RWPE1 (cell line): ENCODE measurements around the gene LFNG.
A peak's percentile ranks its signal among the peaks of the same experiment; 100 is the strongest.

Source experiments
- CTCF ChIA-PET: fragments of 350-600 bp; sonication (Branson Sonifier 250); formaldehyde crosslinking; extraction: SDS; loops from one replicate; lab custom pipeline; 2021; lab: Yijun Ruan, JAX
- POLR2A ChIA-PET: fragments of 400-600 bp; formaldehyde crosslinking; extraction: SDS; loops from one replicate; lab custom pipeline; 2020; ENCODE audit warnings: antibody characterized with exemption; ENCODE audit not compliant: low non-redundant PET; lab: Yijun Ruan, JAX
- DNase-seq: peaks from one replicate; pipeline ENCODE4 v3.0.0; 2012; ENCODE audit warnings: low spot score
- H3K27ac ChIP-seq: fragments of 450-650 bp; 2 replicates; pipeline ENCODE4 v1.5.1; 2017
- TF ChIP-seq, protein P1 (sequence below): fragments of 450-650 bp; conservative IDR thresholded peaks from 2 replicates; pipeline ENCODE4 v1.5.1; 2017; ENCODE audit warnings: low read depth, mild to moderate bottlenecking

Gene LFNG

DNA sequence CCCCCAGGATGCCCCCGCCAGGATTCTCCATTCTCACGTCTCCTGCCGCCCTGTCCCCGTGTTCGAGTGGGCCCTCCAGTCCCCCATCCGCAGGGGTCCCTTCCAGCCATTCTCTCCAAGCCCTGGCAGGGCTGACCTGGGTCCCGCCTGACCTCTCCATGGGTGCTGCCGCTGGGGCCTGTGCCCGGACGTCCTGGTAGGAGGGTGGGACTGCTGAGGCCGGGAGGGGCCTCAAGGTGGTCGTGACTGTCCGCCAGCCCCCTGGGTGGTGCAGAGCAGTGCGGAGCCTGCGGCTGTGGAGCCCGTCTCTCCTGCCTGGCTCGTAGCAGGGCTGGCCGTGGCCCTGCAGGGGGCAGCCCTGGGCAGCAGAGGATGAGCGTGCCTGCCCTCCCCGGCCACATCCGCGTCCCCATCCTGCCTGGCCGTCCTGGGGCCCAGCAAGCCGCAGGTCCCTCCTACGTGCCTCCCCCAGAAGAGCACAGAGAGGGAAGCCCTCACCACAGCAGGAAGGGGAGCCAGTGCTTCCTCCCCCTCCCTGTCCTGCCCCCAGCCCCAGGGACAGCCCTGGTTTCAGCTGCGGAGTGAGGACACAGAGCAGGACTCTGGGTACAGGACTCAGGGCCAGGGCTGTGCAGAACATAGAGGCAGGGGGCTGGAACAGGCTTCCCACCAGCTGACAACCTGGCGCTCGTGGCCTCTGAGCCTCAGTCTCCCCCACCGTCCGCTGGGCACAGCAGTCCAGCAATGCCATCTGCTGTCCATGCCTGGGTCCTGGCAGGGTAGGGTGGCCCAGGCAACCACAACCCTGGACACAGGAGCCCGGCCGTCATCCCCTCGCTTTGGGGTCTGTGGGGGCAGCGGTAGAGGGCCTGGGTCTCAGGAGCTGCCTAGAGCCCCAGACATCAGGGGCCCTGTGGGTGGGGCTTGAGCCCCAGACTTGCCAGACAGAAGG lies 41.9 kb upstream of the LFNG start:
- peak overlapping the region; percentile 50 for H3K27ac ChIP-seq
- ChIA-PET CTCF (interaction anchor here (0.9 kb wide), 1 partner anchor 9 kb away, joined by 3 read pairs; no protein-coding TSS in a partner anchor), POLR2A (no interaction called here)
- TF ChIP-seq, protein P1, sequence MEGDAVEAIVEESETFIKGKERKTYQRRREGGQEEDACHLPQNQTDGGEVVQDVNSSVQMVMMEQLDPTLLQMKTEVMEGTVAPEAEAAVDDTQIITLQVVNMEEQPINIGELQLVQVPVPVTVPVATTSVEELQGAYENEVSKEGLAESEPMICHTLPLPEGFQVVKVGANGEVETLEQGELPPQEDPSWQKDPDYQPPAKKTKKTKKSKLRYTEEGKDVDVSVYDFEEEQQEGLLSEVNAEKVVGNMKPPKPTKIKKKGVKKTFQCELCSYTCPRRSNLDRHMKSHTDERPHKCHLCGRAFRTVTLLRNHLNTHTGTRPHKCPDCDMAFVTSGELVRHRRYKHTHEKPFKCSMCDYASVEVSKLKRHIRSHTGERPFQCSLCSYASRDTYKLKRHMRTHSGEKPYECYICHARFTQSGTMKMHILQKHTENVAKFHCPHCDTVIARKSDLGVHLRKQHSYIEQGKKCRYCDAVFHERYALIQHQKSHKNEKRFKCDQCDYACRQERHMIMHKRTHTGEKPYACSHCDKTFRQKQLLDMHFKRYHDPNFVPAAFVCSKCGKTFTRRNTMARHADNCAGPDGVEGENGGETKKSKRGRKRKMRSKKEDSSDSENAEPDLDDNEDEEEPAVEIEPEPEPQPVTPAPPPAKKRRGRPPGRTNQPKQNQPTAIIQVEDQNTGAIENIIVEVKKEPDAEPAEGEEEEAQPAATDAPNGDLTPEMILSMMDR = peak; percentile 73
- no peak for DNase-seq

DNA sequence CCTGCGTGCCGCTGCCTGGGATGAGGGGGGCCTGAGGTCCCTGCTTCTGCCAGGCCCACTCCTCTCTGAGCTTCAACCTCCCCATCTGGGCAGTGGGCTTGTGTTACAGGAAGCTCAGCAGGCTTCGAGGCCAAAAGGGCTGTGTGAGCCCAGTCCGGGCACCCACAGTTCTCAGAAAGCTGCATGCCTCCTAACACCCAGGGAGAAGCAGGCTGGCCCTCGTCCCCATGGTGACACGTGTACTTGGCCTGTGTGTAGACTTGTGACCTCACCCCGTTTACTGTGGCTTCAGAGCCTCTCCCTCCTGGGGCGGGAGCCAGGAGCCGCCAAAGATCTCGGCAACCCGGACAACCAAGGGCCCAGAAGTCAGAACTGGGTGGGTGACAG lies 41.2 kb upstream of the LFNG start:
- TF ChIP-seq, protein P1 = no peak
- ChIA-PET CTCF (interaction anchor here (0.6 to 0.9 kb wide), 2 partner anchors 10 to 223 kb away, joined by 3 to 7 read pairs; no protein-coding TSS in a partner anchor), POLR2A (no interaction called here)
- H3K27ac ChIP-seq = peak overlapping the region; percentile 50
- DNase-seq = no peak

DNA sequence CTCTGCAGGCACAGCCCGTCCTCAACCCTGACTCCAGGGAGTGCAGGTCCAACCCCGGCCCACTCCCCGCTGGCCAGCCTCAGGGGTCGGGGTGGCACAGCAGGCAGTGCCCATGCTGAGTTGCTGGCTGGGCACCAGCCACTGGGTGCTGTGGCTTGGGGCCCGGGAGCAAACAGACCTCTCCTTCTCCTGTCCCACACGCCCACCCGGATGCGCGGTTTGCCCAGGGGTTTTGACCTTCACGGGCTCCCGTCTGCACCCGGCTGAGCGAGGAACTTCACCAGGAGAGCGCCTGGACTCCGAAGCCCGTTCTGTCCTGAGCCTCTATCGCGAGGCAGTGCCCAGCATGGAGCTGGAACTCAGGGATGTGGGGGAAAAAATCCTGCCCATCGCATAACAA lies 40.8 kb upstream of the LFNG start:
- ChIA-PET POLR2A (no interaction called here), CTCF (interaction anchor here (0.6 kb wide), 1 partner anchor 223 kb away, joined by 7 read pairs; no protein-coding TSS in a partner anchor)
- H3K27ac ChIP-seq = peak overlapping the region; percentile 50
- no peak for DNase-seq
- TF ChIP-seq, protein P1 = no peak

DNA sequence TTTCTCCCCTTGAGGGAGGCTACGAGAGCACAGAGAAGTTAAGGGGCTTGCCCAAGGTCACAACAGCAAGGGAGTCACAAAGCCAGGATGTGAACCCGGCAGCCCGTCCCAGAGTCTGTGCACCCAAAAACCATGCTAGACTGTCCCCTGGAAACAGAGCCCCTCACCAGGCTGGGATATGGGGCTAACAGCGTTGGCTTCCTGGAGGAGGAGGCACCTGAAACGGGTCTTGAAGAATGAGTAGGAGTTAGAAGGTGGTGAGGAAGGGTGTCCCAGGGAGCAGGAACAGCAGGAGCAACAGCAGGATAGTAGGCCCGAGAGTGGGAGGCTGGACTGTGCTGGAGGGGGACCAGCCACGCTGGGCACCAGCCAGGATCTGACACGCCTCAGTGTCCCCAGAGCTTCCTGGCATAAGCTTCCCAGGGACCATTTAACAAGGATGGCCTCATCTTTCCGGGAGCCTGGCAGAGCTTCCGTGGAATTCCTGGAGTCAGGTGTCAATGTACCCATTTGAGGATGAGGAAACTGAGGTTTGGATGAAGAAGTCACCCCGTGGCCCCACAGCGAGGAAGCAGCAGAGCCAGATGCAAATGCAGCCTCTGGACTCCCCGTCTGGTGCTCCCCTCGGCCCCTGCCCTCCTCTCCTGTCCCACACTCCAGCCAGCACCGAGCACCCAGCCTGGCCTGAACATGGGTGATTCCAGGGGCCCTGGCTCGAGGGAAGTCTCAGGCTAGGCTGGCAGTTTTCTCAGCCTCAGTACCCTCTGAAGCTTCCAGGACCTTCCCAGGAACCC lies 40.1 kb upstream of the LFNG start:
- ChIA-PET POLR2A (no interaction called here), CTCF (interaction anchor here (0.6 kb wide), 3 partner anchors 81 to 1541 kb away, joined by 3 to 7 read pairs (median 5); no protein-coding TSS in a partner anchor)
- TF ChIP-seq, protein P1 = no peak
- H3K27ac ChIP-seq = peak overlapping the region; percentile 50; the same call in 1 of the 2 replicates
- no peak for DNase-seq

DNA sequence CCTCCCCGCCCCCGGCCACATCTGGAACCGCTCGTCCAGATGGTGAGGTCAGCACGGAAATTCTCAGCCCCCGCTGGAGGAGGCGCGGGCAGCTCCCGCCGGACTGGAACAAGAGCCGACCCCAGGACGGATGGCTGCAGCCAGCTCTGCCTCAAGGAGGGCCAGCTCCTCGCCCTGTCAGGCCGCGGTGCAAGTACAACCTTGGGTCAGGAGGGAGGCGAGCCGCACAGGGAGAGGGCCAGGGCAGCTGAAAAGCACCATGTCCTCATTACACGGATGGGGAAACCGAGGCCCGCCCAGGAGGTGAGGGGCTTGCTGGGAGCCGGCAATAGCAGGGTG lies 39.5 kb upstream of the LFNG start:
- POLR2A ChIA-PET = no interaction called here

More for the DNA sequence above, 39.5 kb upstream of the LFNG start:
- TF ChIP-seq, protein P1 = no peak
- no peak overlapping the region for H3K27ac ChIP-seq
- DNase-seq = no peak
- CTCF ChIA-PET = interaction anchor here (0.6 kb wide), 3 partner anchors 43 to 1542 kb away, joined by 3 to 6 read pairs (median 5); no protein-coding TSS in a partner anchor
